Left renal pelvis (tissue), 4 donors: ENCODE data around the gene TTC39A. TPM values are rescaled to one million over a fixed set of nuclear protein-coding genes. Genes with fewer than 3 reads are reported as not detected.
"Not testable (repeated sequence)": the region's sequence is repeated elsewhere in the genome, so short reads cannot be mapped to it uniquely, and the experiment has no call there.

Source experiments
- DNase-seq, 4 donors: peaks; one replicate each; pipeline ENCODE4 v3.0.0-alpha.2; 2013; ENCODE audit warnings: low read depth in 4 of 4, low spot score in 3 of 4
- polyA plus RNA-seq, 4 donors: library from polyadenylated mRNA; unstranded; fragments of 120-200 nt; gene quantifications; one replicate each; pipeline ENCODE4 v1.2.1, GENCODE V29; 2013; ENCODE audit not compliant: insufficient read length in 4 of 4

Gene TTC39A
- polyA plus RNA-seq, 4 donors: 1.1 to 11.0 (median 8.5) TPM

DNA sequence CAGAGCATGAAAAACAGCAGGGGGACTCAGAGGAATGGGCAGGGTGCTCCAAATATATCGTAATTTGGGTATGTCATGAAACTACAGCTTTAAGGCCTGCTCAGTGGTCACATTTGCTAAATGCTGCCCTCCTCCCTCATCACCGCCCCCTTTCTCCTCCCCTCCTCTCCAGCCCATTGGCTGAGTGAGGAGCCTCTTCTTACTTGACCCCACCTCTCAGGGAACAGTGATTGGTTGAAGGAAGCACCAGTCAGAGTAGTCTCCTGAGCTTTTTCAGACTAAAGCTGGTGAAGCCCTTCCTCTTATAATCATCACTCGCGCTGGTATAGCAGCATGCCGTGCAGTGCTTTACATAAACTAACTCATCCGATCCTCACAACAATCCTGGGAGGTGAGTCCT lies 10.0 kb upstream of the TTC39A start:
- no peak for DNase-seq

DNA sequence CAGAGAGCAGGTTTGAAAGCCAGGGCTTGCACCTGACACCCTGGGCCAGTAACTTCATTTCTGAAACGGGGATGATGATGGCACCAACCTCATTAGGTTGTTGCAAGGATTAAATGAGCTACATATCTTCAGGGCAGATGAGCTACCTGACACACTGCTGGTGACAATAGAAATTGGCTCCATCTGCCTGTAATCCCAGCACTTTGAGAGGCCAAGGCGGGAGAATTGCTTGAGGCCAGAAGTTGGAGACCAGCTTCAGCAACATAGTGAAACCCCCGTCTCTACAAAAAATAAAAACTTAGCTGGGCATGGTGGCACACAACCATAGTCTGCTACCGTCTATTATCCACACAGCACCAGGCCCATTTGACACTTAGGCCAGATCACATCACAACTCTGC lies 6.3 kb upstream of the TTC39A start:
- DNase-seq: no peak

DNA sequence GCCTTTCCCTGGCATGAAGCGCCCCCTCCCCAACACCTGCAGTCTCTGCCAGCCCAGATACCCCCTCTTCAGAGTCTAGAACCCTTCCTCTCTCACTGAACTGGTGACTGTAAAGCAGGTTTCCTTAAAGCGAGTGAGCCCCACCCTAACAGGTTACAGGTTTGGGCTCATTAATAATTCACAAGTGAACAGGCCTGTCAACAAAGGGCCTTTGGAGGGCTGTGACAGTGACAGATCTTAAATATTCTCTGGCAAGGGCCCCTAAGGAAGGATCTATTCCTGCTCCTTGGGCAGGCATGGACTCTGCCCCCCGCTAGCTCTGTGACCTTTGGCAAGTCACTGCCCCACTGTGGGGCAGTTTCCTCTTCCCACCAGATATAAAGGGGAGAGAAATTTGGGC lies 5.6 kb upstream of the TTC39A start:
- no peak for DNase-seq

DNA sequence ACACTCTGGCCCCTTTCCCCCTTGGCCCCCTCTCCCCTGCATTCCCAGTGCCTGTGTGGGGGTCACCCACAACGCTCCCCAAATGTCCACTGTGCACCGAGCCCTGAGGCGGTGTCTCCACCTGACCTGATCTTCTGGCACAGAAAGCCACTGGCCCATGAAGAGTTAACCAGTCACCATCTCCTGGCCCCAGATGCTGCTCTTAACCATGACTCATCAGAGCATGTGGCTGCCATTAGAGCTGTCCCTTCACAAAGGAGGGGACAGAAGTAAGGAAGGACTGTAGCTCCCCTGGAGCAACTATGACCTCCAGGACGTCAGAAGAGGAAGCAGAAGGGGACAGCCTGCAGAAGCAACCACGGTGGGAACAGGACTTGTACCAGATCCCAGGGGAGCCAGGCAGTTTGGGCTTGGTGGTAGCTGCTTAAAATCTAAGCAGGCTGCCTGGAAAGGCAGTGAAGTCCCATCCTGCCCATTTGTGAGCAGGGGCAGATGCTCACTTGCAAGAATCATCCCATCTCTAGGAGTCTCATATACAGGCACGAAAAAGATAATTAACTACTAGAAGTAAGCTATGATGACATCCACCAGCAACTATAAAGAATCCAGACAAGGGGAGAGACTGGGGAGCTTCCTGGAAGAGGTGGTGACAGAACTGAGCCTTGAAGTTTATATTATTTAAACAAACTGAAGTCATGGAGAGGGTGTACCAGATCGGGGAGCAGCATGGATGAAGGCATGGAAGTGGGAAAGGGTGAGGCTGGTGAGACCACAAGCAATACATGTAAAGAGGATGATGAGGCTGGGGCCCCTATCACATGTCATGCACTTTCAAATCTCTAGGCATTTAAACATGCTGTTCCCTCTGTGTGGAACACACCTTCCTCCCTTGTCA lies 1.1 kb upstream of the TTC39A start:
- no peak for DNase-seq

DNA sequence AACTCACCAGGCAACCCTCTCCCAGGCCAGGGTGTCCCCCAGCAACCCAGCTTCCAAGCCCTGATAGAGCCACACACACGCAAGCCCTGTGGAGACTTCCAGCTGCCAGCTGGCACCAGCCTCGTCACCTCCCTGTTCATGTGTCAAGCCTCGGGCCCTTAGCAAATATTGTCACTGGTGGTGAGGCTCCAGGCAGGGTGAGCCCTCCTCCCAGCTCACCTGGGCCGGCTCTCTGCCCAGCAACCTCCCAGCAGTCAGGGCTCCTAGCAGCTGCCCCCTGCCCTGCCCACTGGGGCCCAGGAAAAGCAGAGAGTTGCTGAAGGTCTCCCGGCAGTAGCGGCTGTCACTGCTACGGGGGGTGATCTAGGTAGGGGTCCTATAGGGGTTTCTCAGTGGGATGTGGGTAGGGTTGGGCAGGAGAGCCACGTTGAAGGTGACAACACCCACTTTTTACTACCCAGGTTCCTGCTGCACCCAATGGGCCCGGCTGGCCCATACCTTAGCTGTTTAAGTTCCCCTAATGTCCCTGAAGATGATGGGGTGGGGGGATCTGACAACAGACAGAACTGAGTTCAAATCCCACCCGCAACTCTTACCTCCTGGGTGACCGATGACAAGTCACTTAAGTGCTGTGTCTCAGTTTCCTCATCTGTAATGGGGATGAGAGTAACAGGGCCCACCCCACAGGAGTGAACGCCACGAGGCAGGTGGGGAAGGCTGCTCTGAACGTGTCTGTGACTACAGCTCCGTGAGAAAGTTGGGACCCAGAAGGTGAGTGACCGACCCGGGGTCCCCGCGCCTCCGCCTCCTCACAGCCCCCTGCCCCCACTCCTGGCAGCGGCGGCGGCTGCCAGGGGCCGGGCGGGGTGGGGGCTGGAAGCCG lies 678 bp downstream of the TTC39A start:
- no peak for DNase-seq

DNA sequence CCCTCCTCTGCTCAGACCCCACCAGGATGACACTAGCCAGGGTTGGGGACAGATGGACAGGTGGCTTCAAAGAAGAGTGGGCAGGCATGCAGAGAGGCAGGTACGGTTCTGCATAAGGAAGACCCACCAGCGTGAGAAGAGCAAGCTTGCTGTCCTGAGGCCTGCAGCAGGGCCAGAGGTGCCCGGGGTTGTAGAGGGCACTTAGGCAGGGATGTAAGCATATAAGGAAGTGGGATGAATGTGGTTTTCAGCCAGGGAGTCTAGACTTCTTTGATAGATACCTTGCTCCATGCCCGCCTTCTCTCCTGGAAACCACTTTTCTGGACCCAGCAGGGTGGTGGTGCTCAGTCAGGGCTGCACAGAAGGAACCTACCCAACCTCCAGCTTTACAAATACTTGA lies 1.4 kb downstream of the TTC39A start:
- no peak for DNase-seq

DNA sequence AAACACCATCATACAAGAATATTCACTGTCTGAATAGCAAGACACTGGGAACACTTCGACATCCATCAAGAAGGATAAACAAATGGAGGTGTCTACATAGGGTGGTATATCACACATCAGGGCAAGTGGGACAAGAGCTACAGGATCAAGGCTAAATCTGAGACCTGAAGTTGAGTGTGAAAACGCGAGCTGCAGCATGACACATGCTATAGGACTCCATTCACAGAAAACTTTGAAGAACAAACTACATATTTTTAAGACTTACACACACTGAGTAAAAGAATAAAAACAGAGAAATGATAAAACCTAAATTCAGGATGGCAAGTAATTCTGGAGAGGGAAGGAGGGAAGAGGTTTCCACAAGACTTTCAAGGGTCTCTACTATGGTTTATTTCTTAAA lies 2.1 kb downstream of the TTC39A start:
- DNase-seq: no peak

DNA sequence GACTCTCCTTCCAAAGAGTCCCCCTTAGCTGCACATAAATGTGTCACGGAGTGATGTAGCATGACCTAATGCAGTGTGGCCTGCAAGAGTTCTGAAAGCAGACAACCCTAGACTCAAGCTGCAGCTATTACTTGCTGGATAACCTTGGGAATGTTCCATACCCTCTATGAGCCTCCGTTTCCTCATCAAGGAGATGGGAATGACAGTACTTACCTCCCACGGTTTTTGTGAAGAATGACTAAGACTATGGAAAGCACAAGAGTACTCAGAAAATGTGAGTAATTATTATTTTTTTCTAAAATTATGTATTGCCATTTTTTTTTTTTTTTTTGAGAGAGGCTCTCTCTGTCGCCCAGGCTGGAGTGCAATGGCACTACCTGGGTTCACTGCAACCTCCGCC lies 3.0 kb downstream of the TTC39A start:
- DNase-seq: no peak

DNA sequence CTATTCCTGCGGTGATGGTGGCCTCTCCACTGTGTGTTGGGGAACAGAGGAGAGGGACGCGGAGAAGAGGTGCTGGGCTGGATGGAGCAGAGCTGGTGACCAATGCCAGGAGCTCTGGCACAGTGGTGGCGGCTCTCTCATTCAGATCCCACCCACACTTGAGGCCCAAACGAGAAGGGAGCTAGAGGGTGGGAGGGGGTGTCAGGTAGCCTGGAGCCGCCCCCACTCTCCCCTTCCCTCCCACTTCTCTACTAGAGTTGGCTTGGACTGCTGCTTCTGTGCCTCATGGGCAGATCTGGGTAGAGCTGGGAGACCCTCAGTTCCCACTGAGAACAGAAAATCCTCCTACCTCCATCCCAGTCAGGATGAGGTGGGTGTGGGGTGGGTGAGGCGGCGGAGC lies 3.5 kb downstream of the TTC39A start:
- no peak for DNase-seq

DNA sequence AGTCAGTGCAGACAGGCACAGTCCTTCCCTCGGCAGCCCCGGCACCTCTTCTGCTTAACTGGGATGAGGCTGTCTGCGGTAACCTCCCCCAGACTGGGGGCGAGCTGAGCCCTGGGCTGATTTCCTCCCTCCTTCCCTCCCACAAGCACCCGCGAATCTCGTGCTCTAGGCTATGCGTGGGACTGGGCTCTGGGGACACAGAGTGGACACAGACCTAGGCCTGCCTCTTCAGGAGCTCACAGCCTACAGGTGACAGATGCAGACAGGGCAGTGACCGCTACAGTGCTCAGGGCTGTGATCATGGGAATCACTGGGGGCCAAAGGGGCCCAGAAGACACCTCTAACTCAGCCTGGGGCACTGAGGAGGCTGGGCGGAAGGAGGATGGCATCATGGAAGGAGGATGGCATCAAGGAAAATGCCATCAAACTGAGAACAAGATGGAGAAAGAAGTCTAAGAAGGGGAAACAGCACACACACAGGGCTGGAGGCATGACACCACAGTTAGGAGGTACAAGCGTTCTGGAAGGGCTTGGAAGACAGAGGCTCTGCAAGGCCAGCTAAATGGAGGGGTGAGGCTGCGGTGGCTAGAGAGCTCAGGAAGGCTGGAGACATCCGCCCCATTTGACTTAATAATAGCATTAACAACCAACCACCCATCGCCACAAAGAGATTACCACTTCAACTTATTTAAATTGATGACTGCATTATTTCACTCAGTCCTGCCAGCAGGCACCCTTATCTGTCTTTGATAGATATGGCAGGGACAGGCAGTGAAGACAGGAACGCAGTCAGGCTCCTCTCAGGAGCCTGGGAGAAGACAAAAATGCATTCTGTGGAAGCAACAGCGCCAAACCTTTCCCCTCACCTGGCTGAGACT lies 4.2 kb downstream of the TTC39A start:
- no peak for DNase-seq

DNA sequence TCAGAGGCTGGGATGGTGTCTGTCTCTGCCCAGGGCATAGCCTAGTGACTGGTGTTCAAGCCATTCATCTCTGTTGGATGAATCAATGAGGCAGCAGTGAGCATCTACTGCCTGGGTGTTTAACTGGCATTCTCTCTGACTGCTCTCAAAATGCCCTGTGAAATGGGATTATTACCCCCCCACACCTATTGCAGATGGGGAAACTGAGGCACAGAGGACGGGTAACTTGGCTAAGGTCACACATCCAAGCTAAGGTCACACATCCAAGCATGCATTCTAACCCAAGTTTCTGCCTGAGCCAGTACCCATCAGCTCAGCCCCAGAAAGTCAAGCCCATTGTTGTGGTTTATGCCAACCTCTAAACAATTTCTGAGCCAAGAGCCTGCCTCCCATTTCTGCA lies 5.0 kb downstream of the TTC39A start:
- DNase-seq: no peak

DNA sequence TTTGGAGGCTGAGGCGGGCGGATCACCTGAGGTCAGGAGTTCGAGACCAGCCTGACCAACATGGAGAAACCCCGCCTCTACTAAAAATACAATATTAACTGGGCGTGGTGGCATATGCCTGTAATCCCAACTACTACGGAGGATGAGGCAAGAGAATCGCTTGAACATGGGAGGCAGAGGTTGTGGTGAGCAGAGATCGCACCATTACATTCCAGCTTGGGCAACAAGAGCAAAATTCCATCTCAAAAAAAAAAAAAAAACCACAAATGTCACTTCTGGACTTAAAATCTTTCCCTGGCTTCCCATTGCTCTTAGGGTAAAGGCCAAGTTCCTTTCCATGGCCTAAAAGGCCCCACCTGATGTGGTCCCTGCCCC lies 5.4 kb downstream of the TTC39A start:
- not testable (repeated sequence) for DNase-seq

DNA sequence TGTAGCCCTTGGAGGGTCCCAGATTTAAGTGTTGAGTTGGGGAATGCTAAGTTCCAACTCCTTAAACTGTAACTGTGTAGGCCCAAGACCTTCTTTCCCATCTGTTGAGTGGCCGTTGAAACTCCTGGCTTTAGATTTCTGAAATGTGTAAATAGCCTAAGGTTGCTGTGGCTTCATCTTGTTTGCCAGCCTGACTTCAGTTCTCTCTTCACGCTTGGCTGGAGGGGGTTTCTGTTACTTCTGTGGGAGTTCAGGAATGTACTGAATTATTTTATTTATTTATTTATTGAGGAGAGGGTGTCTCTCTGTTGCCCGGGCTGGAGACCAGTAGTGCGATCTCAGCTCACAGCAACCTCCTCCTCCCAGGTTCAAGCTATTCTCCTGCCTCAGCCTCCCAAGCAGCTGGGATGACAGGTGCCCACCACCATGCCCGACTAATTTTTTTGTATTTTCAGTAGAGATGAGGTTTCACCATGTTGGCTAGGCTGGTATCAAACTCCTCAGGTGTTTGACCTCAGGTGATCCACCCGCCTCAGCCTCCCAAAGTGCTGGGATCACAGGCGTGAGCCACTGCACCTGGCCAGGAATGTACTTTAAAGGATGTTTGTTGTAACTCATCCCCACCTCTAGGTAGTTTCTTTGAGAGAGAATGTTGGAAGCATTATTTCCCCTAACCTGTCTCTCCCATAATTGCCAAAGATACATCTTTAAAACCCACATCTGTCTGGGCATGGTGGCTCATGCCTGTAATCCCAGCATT lies 5.9 kb downstream of the TTC39A start:
- no peak for DNase-seq

DNA sequence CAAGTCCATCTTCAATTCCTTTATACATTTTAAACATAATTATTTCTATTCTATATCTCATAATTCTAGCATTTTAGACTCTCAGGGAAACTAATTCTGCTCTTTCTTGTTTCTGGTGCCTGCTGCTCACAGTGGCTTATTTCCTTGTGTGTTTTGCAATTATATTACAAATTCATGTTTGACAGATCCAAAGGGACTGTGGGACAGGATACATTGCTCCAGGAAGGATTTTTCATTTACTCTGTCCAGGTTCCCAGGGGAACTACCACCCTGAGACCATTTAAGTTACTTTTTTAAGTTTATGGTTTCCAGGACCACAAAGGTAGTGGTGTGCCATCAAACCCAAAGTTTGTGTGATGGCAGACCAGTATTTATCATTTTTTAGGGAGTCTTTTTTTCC lies 6.6 kb downstream of the TTC39A start:
- DNase-seq: no peak

DNA sequence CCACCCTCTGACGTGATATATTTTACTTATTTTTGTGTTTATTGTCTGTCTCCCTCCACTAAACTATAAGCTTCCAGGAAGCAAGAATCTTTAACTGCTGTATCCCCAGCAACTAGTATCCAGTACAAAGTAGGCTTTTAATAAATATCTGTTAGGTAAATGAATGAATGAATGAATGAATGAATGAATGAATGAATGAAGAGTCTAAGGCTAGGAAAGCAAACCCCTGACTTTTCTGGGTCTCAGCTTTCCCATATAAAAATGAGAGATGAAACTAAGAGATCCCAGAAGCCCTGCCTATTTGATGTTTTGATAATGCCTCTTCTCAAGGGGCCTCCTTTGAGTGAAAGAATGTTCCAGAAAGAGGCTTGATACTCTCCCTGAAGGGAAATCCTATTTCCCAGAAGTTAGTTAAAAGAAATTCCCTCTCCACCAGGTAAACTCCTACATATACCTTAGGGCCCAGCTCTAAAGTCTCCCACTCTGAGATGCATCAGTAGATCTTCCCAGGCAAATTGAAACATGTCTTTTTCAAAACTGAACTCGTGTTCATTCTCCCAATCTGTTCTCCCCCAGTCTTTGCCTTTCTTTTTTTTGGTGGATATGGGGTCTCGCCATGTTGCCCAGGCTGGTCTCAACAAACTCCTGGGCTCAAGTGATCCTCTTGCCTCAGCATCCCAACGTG lies 7.8 kb downstream of the TTC39A start:
- no peak for DNase-seq

DNA sequence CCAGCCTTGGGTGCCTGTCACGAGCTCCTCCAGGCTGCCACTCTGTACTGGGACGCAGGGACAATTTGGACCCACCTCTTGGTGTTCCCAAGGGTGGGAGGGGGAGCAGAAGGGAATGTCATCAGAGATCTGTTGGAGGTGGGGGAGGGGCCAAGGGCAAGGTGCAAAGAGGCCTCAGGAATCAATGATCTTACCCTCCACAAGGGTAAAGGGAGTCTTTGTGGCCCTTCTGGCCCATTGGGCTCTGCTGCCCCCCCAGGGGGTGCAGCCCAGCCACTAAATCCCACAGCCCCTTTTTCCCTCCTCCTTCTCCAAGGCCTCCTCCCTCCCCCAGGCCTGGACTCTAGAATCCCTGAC lies 8.5 kb downstream of the TTC39A start:
- no peak for DNase-seq

DNA sequence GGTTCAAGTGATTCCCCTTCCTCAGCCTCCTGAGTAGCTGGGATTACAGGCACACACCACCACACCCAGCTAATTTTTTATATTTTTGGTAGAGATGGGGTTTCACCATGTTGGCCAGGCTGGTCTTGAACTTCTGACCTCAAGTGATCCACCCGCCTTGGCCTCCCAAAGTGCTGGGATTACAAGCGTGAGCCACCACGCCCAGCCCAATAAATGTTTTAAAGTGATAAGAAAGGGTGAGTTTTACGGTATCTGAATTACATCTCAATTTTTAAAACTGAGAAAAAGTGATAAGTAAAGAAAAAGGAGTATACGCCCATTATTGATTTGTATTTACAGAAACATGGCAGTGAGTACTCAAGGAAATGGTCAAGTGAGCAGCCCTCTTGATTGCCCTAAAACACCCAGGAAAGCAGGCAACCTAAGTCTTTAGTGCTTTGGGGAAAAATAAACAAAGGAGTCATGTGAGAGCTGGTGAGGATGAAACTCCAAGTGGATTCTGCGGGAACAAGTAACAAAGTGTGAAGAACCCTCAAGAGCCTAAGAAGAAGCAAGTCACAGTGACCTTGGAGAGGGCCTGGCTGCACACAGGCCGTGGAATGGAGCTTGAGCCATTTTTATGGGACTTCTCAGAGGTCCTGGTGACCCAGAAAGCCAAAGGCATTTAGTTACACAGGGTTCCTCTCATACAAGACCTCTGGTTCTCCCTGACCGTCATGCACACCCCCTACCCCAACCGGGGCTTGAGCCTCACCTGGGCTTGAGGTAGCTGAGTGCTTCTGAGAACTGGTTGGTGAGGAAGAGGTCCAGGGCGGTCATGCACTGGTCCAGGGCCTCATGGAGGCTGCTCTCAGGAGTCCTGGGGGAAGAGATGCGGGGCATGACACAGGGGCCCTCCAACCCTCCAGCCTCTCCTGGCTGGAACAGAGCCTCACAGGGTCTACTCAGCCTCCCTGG lies 9.1 kb downstream of the TTC39A start:
- no peak for DNase-seq

DNA sequence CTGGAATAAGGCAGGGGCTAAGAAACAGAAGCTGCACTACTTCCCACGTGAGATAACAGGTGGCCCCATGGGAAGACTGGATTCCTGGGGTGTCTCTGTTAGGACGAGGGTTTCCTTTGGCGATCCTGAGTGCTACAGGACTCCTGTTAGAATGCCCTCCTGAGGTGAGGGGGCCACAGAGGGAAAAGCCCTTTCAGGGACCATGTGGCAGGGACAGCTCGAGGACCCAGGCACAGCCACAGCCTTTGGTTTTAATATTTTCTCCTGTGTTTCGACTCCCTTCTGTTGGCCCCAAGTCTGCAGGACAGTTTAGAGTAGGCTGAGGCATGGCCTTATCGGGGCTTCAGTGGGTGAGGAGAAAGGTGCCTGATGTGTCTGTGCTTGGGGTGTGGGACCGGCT lies 12.6 kb downstream of the TTC39A start:
- DNase-seq: no peak

DNA sequence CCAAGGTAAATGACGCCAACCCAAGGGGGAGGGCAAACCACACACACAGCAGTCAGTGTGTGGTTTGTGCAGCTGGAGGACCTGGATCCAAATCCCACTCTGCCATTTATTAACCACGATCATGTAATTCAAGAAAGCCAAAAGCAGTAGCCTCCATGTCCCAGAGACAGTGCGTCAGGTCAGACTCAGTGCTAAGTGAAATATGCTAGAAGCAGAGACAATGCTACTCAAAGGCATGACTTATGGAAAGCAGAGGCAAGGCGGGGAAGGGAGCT lies 13.6 kb downstream of the TTC39A start:
- no peak for DNase-seq
